Mesothelial cell of epicardium (in vitro differentiated cells): Measurements from ENCODE around the gene GRID1. TPM values are rescaled to one million over a fixed set of nuclear protein-coding genes. Genes with fewer than 3 reads are reported as not detected.

ENCODE experiments used
- DNase-seq, 2 experiments: peaks; one replicate each; pipeline ENCODE4 v3.0.0; 2021; ENCODE audit warnings: low spot score in 2 of 2; ENCODE audit not compliant: unreplicated experiment in 2 of 2
- H3K27ac Mint-ChIP-seq: 2 replicates; pipeline ENCODE4 v1.8.0; 2021; ENCODE audit warnings: mixed read lengths
- H3K27me3 Mint-ChIP-seq: 2 replicates; pipeline ENCODE4 v1.8.0; 2021; ENCODE audit warnings: low read depth, mixed read lengths
- H3K36me3 Mint-ChIP-seq: 2 replicates; pipeline ENCODE4 v1.8.0; 2021; ENCODE audit warnings: mixed read lengths
- H3K4me1 Mint-ChIP-seq: 2 replicates; pipeline ENCODE4 v1.8.0; 2021; ENCODE audit warnings: mixed read lengths
- H3K4me3 Mint-ChIP-seq: 2 replicates; pipeline ENCODE4 v1.8.0; 2021; ENCODE audit warnings: mild to moderate bottlenecking, moderate library complexity, mixed read lengths
- H3K9me3 Mint-ChIP-seq: 2 replicates; pipeline ENCODE4 v1.8.0; 2021; ENCODE audit warnings: mixed read lengths
- CTCF ChIP-seq: fragments of 200-600 bp; sonication (generic); IDR thresholded peaks from one replicate; pipeline ENCODE4 v1.5.0; 2021; ENCODE audit warnings: antibody characterized with exemption; ENCODE audit not compliant: unreplicated experiment
- total RNA-seq: library from RNA; stranded (reverse); gene quantifications from 3 replicates; pipeline ENCODE4 v1.2.1, GENCODE V29; 2021

GRID1 gene
- total RNA-seq, 1 donor from 2014 or later, result 0.22 TPM

- peaks cover 86% of the 10 kb centered on the region for H3K27me3 Mint-ChIP-seq
- TF ChIP-seq CTCF, result peak; percentile 39
- H3K4me3 Mint-ChIP-seq, result peak overlapping the region; percentile 59
- H3K4me1 Mint-ChIP-seq, result peaks cover 17% of the 10 kb centered on the region
- H3K36me3 Mint-ChIP-seq, result no peaks in the 10 kb centered on the region
- DNase-seq, result peak in 1 of 2 experiments; percentile 76
- no peak overlapping the region for H3K27ac Mint-ChIP-seq
- no peaks in the 10 kb centered on the region for H3K9me3 Mint-ChIP-seq
Measured at GRCh38 chr10:86363184-86363832, 3.3 kb downstream of the GRID1 start.

GRCh38 chr10:86362586-86363183 lies 3.9 kb downstream of the GRID1 start:
- no peak for TF ChIP-seq CTCF
- Mint-ChIP-seq H3K4me3 (peak overlapping the region; percentile 45), H3K36me3 (no peaks in the 10 kb centered on the region), H3K9me3 (no peaks in the 10 kb centered on the region), H3K27ac (no peak overlapping the region), H3K27me3 (peaks cover 86% of the 10 kb centered on the region), H3K4me1 (peaks cover 17% of the 10 kb centered on the region)
- DNase-seq, result no peak

- Mint-ChIP-seq H3K27me3 (peaks cover 86% of the 10 kb centered on the region), H3K36me3 (no peaks in the 10 kb centered on the region), H3K4me1 (peaks cover 17% of the 10 kb centered on the region), H3K4me3 (no peak overlapping the region), H3K27ac (no peak overlapping the region), H3K9me3 (no peaks in the 10 kb centered on the region)
- DNase-seq, result no peak
- TF ChIP-seq CTCF, result no peak
Measured at GRCh38 chr10:86362129-86362527, 4.5 kb downstream of the GRID1 start.

- H3K27ac Mint-ChIP-seq, result no peak overlapping the region
- H3K9me3 Mint-ChIP-seq, result no peaks in the 10 kb centered on the region
- peaks cover 91% of the 10 kb centered on the region for H3K27me3 Mint-ChIP-seq
- no peaks in the 10 kb centered on the region for H3K36me3 Mint-ChIP-seq
- H3K4me1 Mint-ChIP-seq, result peaks cover 17% of the 10 kb centered on the region
- H3K4me3 Mint-ChIP-seq, result no peak overlapping the region
- no peak for DNase-seq
- TF ChIP-seq CTCF, result no peak
Measured at GRCh38 chr10:86361156-86362128, 5.2 kb downstream of the GRID1 start.

- no peak for DNase-seq
- no peak overlapping the region for H3K27ac Mint-ChIP-seq
- H3K27me3 Mint-ChIP-seq, result peaks cover 96% of the 10 kb centered on the region
- TF ChIP-seq CTCF, result no peak
- no peaks in the 10 kb centered on the region for H3K9me3 Mint-ChIP-seq
- H3K36me3 Mint-ChIP-seq, result no peaks in the 10 kb centered on the region
- H3K4me3 Mint-ChIP-seq, result no peak overlapping the region
- H3K4me1 Mint-ChIP-seq, result peaks cover 16% of the 10 kb centered on the region
Measured at GRCh38 chr10:86360657-86361056, 5.9 kb downstream of the GRID1 start.
